CD14-positive monocyte (primary cell): ENCODE measurements around the gene RBFOX2. TPM values are rescaled to one million over a fixed set of nuclear protein-coding genes. Genes with fewer than 3 reads are reported as not detected.

Source experiments
- DNase-seq, 3 donors: peaks; one replicate each; pipeline ENCODE4 v3.0.0-alpha.2; 2011 to 2022
- H2AFZ ChIP-seq: 2 replicates; pipeline ENCODE4 v1.6.0; 2012; ENCODE audit warnings: mild to moderate bottlenecking, low read depth, low read length, inconsistent platforms; ENCODE audit not compliant: insufficient read depth, poor library complexity, severe bottlenecking
- H3K27ac ChIP-seq, 2 donors: 1 replicate in 1 of 2; 2 replicates in 1 of 2; pipeline ENCODE4 v1.5.1; 2012 to 2013; ENCODE audit warnings: low read length in 2 of 2, control low read depth in 1 of 2, inconsistent platforms in 1 of 2, low read depth in 1 of 2, mild to moderate bottlenecking in 1 of 2
- H3K27me3 ChIP-seq, 2 donors: one replicate each; pipeline versions ENCODE4 v1.6.0 to v1.6.1; 2011 to 2013; ENCODE audit warnings: low read length in 2 of 2; ENCODE audit not compliant: control insufficient read depth in 2 of 2, insufficient read depth in 2 of 2
- H3K36me3 ChIP-seq, 2 donors: replicated peaks in 1 of 2; 1 replicate in 1 of 2; 2 replicates in 1 of 2; pipeline versions ENCODE4 v1.5.1 to v1.6.1; 2012 to 2013; ENCODE audit warnings: low read length in 2 of 2, control low read depth in 1 of 2, inconsistent platforms in 1 of 2, mild to moderate bottlenecking in 1 of 2; ENCODE audit not compliant: insufficient read depth in 2 of 2, control insufficient read depth in 1 of 2
- H3K4me1 ChIP-seq, 2 donors: 1 replicate in 1 of 2; 2 replicates in 1 of 2; pipeline versions ENCODE4 v1.5.1 to v1.6.1; 2012 to 2013; ENCODE audit warnings: low read length in 2 of 2, control low read depth in 1 of 2, inconsistent platforms in 1 of 2, mild to moderate bottlenecking in 1 of 2, moderate library complexity in 1 of 2; ENCODE audit not compliant: insufficient read depth in 2 of 2, control insufficient read depth in 1 of 2
- H3K4me2 ChIP-seq: replicated peaks from 2 replicates; pipeline ENCODE3; 2012; ENCODE audit warnings: low read length, moderate library complexity, mild to moderate bottlenecking; ENCODE audit not compliant: poor library complexity, severe bottlenecking; ENCODE audit errors: extremely low read depth
- H3K4me3 ChIP-seq, 3 experiments: fragments of 200-600 bp in 1 of 3; sonication (generic) in 1 of 3; replicated peaks in 1 of 3; 1 replicate in 2 of 3; 2 replicates in 1 of 3; pipeline ENCODE4 v1.5.1; 2011 to 2013; ENCODE audit warnings: low read length in 3 of 3, mild to moderate bottlenecking in 3 of 3, control low read depth in 2 of 3, low read depth in 2 of 3, inconsistent platforms in 1 of 3, moderate library complexity in 1 of 3
- H3K79me2 ChIP-seq: 2 replicates; pipeline ENCODE4 v1.6.0; 2012; ENCODE audit warnings: mild to moderate bottlenecking, control low read depth, inconsistent platforms, low read length, moderate library complexity; ENCODE audit not compliant: insufficient read depth
- H3K9ac ChIP-seq: 2 replicates; pipeline ENCODE4 v1.6.0; 2017; ENCODE audit warnings: low read length, mild to moderate bottlenecking; ENCODE audit not compliant: insufficient read depth, poor library complexity, severe bottlenecking
- H3K9me3 ChIP-seq, 2 donors: replicated peaks in 1 of 2; 1 replicate in 1 of 2; 2 replicates in 1 of 2; pipeline versions ENCODE4 v1.5.1 to v1.6.1; 2012 to 2013; ENCODE audit warnings: low read length in 2 of 2, control low read depth in 1 of 2; ENCODE audit not compliant: control insufficient read depth in 1 of 2, insufficient read depth in 1 of 2
- H4K20me1 ChIP-seq: 2 replicates; pipeline ENCODE4 v1.6.0; 2012; ENCODE audit warnings: mild to moderate bottlenecking, low read length, control low read depth, moderate library complexity; ENCODE audit not compliant: insufficient read depth
- H3K27ac Mint-ChIP-seq, 7 donors: one replicate each; pipeline ENCODE4 v1.8.0; 2020; ENCODE audit warnings: mild to moderate bottlenecking in 7 of 7, mixed read lengths in 7 of 7, moderate library complexity in 6 of 7, inconsistent platforms in 2 of 7
- H3K27me3 Mint-ChIP-seq, 3 donors: one replicate each; pipeline ENCODE4 v1.8.0; 2021 to 2022; ENCODE audit warnings: low read depth in 3 of 3, mild to moderate bottlenecking in 3 of 3, mixed read lengths in 3 of 3, moderate library complexity in 3 of 3, inconsistent platforms in 1 of 3
- H3K36me3 Mint-ChIP-seq, 2 donors: one replicate each; pipeline ENCODE4 v1.8.0; 2020; ENCODE audit warnings: mixed read lengths in 2 of 2, inconsistent platforms in 1 of 2, mild to moderate bottlenecking in 1 of 2
- H3K4me1 Mint-ChIP-seq: one replicate; pipeline ENCODE4 v1.8.0; 2020; ENCODE audit warnings: mild to moderate bottlenecking, mixed read lengths
- H3K4me3 Mint-ChIP-seq, 2 donors: one replicate each; pipeline ENCODE4 v1.8.0; 2020; ENCODE audit warnings: mild to moderate bottlenecking in 2 of 2, mixed read lengths in 2 of 2, moderate library complexity in 1 of 2
- H3K9me3 Mint-ChIP-seq, 7 donors: one replicate each; pipeline ENCODE4 v1.8.0; 2020 to 2022; ENCODE audit warnings: mixed read lengths in 7 of 7, mild to moderate bottlenecking in 6 of 7, moderate library complexity in 6 of 7, inconsistent platforms in 2 of 7
- CTCF ChIP-seq: fragments of 200-600 bp; IDR thresholded peaks from one replicate; pipeline ENCODE4 v1.8.0; 2022; ENCODE audit warnings: antibody characterized with exemption, mild to moderate bottlenecking
- WGBS: methylation state at CpG from one replicate; pipeline ENCODE4 v1.1.5; 2013; ENCODE audit warnings: missing lambda C conversion rate; ENCODE audit not compliant: insufficient coverage; 5-methylcytosine and 5-hydroxymethylcytosine counted together
- intact Hi-C, 2 donors: fragments of 100-400 bp; cut with micrococcal nuclease; formaldehyde crosslinking; loops; one replicate each; pipeline versions ENCODE4 v1.15.0 to v1.15.1; 2023
- polyA plus RNA-seq, 3 donors: library from polyadenylated mRNA; depleted of rRNA in 1 of 3; unstranded in 2 of 3; stranded (reverse) in 1 of 3; fragments of 300-500 nt in 2 of 3; fragments of >200 nt in 1 of 3; fragmentation: Illumina TruSeq in 2 of 3; gene quantifications; 1 replicate in 2 of 3; 2 replicates in 1 of 3; pipeline ENCODE4 v1.2.3, GENCODE V29; 2012 to 2021

RBFOX2 gene
- polyA plus RNA-seq, 3 donors: not detected

GRCh38 chr22:35966314-35967045 lies 62.1 kb downstream of the RBFOX2 start:
- intact Hi-C loops: no loop called here
- no peaks in the 10 kb centered on the region for H3K4me1 ChIP-seq
- no peaks in the 10 kb centered on the region for H3K79me2 ChIP-seq
- H4K20me1 ChIP-seq: no peaks in the 10 kb centered on the region
- TF ChIP-seq CTCF: no peak
- H3K4me2 ChIP-seq: no peak overlapping the region
- H3K4me3 ChIP-seq: no peak overlapping the region
- no CpG with 5 or more reads among the region's 6 CpGs for WGBS
- no peaks in the 10 kb centered on the region for H3K27me3 ChIP-seq
- no peak overlapping the region for H3K9ac ChIP-seq
- DNase-seq: no peak
- H3K36me3 ChIP-seq: no peaks in the 10 kb centered on the region
- Mint-ChIP-seq H3K36me3 (no peaks in the 10 kb centered on the region), H3K4me3 (no peak overlapping the region), H3K9me3 (no peaks in the 10 kb centered on the region), H3K4me1 (no peaks in the 10 kb centered on the region), H3K27ac (no peak overlapping the region), H3K27me3 (peaks cover under 1 to 13% (median 11%) of the 10 kb centered on the region in 3 donors)
- H3K9me3 ChIP-seq: no peaks in the 10 kb centered on the region
- H3K27ac ChIP-seq: no peak overlapping the region
- no peak overlapping the region for H2AFZ ChIP-seq

GRCh38 chr22:35963237-35963810 lies 65.3 kb downstream of the RBFOX2 start:
- H3K27me3 Mint-ChIP-seq: peaks cover 2 to 11% (median 4%) of the 10 kb centered on the region in 3 donors
- no peak overlapping the region for H3K4me3 Mint-ChIP-seq
- no peaks in the 10 kb centered on the region for H3K36me3 ChIP-seq
- WGBS: 87% methylated on average over 3 of the region's 8 CpGs
- no peak overlapping the region for H2AFZ ChIP-seq
- H3K9ac ChIP-seq: no peak overlapping the region
- DNase-seq: no peak
- no peaks in the 10 kb centered on the region for H3K27me3 ChIP-seq
- no peaks in the 10 kb centered on the region for H3K4me1 Mint-ChIP-seq
- H3K27ac Mint-ChIP-seq: no peak overlapping the region
- no peaks in the 10 kb centered on the region for H3K9me3 ChIP-seq
- H3K9me3 Mint-ChIP-seq: no peaks in the 10 kb centered on the region
- no peaks in the 10 kb centered on the region for H4K20me1 ChIP-seq
- H3K4me2 ChIP-seq: no peak overlapping the region
- H3K4me1 ChIP-seq: no peaks in the 10 kb centered on the region
- intact Hi-C loops: no loop called here
- no peak for TF ChIP-seq CTCF
- H3K36me3 Mint-ChIP-seq: no peaks in the 10 kb centered on the region
- no peaks in the 10 kb centered on the region for H3K79me2 ChIP-seq
- no peak overlapping the region for H3K4me3 ChIP-seq
- H3K27ac ChIP-seq: no peak overlapping the region
